ENCODE results near the gene BIN2.
"Not testable (repeated sequence)": the region's sequence is repeated elsewhere in the genome, so short reads cannot be mapped to it uniquely, and the experiment has no call there.

Gene BIN2

DNA sequence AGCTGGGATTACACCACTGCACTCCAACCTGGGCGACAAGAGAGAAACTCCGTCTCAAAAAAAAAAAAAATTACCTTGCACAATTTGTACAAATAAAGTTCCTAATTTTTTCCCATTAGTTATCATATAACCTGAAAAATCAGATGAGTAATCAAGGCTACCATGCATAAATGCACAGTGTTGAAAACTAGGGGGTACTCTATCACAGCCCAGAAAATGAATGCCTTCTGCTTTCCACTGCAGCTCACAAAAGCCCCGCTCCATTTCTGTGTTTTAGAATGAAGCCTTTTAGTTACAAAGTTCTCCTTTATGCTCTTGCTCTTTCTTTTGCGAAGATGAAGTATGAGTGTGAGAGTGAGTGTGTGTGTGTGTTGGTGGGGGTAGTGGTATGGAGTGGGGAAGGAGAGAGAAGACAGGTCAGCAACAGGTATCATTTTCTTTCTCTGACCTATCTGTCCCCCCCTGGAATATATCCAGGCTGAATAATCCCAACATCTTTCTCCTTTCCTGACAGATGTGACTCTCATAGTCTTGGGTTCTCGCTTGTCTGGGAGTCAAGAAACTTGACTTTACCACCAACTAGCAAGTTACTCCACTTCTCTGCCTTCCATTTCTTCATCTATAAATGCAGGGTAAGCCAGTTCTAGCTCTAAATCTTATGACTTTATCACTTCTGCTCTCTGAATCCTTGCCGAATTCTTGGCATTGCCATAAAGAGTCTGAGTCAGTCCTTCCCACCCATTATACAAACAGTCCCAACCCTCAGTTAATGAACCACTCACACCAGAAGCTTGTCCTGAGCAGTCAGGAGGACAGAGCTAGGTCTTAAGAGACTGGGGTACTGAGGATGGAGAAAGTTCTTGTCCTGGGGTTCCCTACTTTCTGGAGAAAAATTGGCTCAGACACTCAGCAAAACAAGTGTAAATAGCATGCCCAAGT, 16.1 kb downstream of the BIN2 start:
- DNase-seq = peak; percentile 93

DNA sequence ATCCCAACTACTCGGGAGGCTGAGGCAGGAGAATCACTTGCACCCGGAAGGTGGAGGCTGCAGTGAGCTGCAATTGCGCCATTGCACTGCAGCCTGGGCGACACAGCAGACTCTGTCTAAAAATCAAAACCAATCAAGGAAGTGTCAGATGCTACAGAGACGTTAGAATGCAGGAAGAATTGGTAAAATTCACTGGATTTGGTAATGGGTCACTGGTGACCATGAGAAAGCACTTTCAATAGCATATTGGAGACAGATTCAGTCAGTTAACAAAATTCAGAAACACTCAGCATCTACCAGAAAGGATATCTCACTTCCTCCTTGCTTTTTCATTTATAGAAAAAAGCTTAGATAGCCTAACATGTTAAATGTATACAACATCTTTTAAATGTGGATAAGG, 17.5 kb downstream of the BIN2 start:
- DNase-seq = no peak

DNA sequence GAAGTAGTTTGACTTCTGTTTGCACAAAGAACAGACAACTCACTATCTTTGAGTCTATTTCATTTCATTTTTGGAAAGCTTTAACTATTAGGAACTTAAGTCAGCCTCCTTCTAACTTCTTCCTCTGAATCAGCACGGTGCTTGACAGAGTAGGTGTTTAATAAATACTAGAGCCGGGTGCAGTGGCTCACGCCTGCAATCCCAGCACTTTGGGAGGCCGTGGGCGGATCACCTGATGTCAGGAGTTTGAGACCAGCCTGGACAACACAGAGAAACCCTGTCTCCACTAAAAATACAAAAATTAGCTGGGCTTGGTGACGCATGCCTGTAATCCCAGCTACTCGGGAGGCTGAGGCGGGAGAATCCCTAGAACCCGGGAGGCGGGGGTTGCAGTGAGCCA, 23.2 kb downstream of the BIN2 start:
- DNase-seq = not testable (repeated sequence)

DNA sequence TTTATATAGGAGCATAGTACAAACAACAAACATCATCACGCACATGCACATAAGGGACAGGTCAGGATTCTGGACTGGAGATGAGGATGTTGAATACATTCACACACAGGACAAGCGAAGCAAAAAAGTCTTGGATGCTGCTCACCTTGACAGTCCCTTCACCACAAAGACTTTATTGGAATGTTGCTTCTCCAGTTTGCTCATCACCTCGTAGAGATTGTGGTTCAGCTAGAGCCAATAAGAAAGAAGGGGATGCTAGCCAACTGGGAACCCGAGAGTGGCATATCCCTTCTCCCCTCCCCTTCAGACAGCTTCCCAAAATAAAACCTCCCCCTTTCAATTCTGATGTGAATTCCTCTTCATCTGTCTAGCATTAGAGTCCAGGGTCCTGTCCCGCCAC, 28.3 kb downstream of the BIN2 start:
- no peak for DNase-seq

- not testable (repeated sequence) for DNase-seq
These were observed 29.9 kb downstream of the BIN2 start for GRCh38 chr12:51294097-51294496.

DNA sequence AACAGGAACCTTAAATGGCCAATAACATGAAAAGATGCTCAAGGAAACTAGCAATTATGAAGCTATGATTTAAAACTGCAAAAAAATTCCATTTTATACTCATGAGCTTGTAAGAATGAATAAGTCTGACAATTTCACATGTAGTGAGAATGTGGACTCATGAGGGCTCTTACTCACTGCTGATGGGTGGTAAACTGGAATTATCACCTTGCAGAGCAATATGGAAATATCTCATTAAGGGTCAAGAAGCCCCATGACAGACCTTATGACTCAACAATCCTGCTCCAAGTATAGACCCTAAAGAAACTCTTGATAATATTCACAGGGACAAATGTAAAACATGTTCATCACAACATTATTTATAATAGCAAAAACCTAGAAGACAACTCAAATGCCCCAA, 30.3 kb downstream of the BIN2 start:
- no peak for DNase-seq

GRCh38 chr12:51291603-51292513, 32.1 kb downstream of the BIN2 start:
- DNase-seq = not testable (repeated sequence)

- DNase-seq = no peak
These were observed 38.1 kb downstream of the BIN2 start for GRCh38 chr12:51285843-51286242.

- peak; percentile 71 for DNase-seq
These were observed 42.6 kb downstream of the BIN2 start for GRCh38 chr12:51281202-51281924.

GRCh38 chr12:51275088-51275487, 48.9 kb downstream of the BIN2 start:
- DNase-seq = no peak

DNA sequence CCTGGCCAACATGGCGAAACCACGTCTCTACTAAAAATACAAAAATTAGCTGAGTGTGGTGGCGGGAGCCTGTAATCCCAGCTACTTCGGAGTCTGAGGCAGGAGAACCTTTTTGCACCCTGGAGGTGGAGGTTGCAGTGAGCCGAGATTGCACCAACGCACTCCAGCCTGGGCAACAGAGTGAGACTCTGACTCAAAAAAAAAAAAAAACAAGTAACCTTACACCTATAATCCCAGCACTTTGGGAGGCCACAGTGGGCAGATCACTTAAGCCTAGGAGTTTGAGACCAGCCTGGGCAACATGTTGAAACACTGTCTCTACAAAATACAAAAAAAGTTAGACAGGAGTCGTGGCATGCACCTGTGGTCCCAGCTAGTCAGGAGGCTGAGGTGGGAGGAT, 51.2 kb downstream of the BIN2 start:
- DNase-seq = not testable (repeated sequence)

DNA sequence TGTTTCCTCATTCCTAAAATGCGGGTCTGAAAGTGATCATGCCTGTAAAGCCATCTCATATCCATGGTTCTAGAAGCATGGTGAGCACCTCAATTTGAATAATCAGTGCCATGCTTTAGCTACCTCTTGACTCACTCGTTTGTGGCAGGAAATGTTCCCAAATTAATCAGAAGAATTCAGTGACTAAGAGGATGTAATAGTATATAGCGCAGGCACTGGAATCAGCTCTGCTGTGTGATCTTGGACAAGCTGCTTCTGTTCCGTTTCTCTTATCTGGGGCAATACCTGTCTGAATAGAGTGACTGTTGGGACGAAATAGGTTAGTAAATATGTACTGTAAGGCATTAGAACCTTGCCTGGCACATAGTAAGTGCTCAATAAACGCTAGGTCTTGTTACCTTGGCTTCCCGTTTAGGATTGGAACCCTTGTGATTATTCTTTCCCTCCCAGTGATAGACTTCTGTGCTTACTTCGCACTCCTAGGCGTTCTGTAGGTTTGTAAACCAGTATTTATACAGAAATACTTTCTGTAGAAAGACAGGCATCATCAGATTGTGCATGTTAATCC, 52.9 kb downstream of the BIN2 start:
- peak; percentile 90 for DNase-seq

GRCh38 chr12:51270067-51270950, 53.7 kb downstream of the BIN2 start, which contains the start of gene SMAGP:
SMAGP (minus strand) TSS chr12:51270415; CDS start chr12:51269278, 1,137 bp downstream.
- peak; percentile 54 for DNase-seq

DNA sequence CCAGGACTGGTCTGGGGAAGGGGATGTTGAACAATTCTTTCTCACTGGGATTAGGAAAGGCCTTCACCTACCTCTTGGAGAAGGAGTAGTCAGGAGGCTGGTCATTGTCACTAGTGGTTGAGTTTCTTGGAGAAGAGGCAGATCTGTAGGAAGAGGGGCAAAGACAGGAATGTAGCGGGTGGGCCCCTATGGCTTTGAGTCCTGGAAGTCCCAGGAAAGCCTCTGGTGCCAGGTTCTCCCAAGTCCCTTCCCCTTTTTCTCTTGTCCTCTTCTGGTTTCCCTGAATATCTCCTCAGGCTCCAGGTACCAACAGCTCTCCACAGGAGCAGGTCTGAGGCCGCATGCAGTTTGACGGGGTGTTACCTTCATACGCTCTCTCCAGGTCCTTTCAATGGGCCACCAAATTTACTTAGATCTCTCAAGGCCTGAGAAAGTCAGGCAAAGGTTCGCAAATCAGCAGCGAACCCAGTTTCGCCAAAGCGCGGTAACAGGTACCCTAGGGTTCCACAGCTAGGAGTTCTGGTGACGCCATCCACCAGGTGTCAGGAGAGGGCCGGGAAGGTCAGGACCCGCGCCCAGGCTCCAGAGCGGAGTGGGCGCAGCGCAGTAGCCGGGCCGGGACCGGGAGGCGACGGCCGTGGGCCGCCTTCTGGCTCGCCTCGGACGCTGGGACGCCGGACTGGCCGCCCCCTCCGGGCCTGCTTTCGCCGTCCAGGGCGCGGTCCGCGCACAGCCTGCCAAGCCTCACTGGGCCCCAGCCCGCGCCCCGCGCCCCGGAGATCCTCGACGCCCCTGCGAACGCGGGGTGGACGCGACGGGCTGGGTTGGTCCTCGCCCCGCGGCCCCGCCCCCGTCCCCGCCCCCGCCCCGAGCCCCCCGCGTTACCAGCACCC, 54.6 kb downstream of the BIN2 start:
- peak; percentile 59 for DNase-seq

DNA sequence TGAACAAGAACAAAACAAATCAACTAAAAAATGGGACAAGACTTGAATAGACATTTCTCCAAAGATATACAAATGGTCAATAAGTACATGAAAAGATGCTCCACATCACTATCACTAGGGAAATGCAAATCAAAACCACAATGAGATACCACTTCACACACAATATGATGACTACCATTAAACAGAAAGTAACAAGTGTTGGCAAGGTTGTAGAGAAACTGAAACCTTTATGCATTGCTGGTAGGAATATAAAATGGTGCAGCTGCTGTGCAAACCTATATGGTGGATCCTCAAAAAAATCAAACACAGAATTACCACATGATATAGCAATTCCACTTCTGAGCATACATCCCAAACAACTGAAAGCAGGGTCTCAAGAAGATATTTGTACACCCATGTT, 59.0 kb downstream of the BIN2 start:
- DNase-seq = no peak

- DNase-seq = no peak
These were observed 59.7 kb downstream of the BIN2 start for GRCh38 chr12:51264297-51264696.

GRCh38 chr12:51263341-51263740, 60.6 kb downstream of the BIN2 start:
- DNase-seq = no peak

GRCh38 chr12:51262758-51263177, 61.2 kb downstream of the BIN2 start:
- DNase-seq = peak; percentile 57

DNA sequence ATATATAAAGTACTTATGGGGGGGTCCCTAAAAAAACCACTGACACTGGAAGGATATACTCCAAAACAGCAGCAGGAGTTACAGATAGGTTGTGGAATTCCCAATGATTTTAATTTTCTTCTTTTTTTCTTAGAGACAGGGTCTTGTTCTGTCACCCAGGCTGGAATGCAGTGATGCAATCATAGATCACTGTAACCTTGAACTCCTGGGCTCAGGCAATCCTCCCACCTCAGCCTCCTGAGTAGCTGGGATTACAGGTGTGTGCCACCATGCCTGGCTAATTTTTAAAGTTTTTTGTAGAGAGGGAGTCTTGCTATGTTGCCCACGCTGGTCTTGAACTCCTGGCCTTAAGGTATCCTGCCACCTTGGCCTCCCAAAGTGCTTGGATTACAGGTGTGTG, 64.4 kb downstream of the BIN2 start:
- DNase-seq = not testable (repeated sequence)

- DNase-seq = no peak
These were observed 69.4 kb downstream of the BIN2 start for GRCh38 chr12:51254536-51254935.

Data from fibroblast of skin of back (primary cell).